ENCODE data around the gene PRICKLE1. TPM values are rescaled to one million over a fixed set of nuclear protein-coding genes. Genes with fewer than 3 reads are reported as not detected.

The PRICKLE1 gene
- polyA plus RNA-seq, 1 donor from 2014 or later: 20.6 TPM

DNA sequence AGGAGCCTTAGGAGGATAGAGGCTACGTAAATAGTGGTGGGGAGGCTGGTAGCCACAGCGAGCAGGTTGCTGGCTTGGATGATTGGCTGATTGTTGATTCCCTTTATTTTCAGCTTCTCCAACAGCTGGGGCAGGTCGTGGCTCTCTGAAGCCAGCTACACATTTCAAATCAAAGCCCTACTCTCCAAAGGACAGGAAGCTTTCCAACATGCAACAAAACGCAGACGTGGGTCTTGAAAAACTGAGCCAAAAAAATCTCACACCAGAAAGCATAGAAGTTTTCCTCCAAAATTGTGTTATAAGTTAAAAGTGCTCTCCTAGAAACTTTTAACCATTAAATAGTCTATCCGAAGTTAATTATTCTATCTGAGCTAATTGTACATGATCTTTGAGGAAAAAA, 37.6 kb upstream of the PRICKLE1 start:
- TF ChIP-seq EZH2 (IDR thresholded peaks at IDR 0.05; ENCODE audit: borderline replicate concordance, insufficient read depth, low read length, poor library complexity, severe bottlenecking): no peak
- TF ChIP-seq POLR2AphosphoS5 (IDR thresholded peaks at IDR 0.05): no peak
- no peak for TF ChIP-seq REST (IDR thresholded peaks at IDR 0.05; ENCODE audit: borderline replicate concordance)
- TF ChIP-seq TAF1 (IDR thresholded peaks at IDR 0.05; ENCODE audit: low read depth): no peak
- no peak for TF ChIP-seq MXI1 (conservative IDR thresholded peaks at IDR 0.05; ENCODE audit: poor library complexity, severe bottlenecking)
- TF ChIP-seq SMC3 (conservative IDR thresholded peaks at IDR 0.05; ENCODE audit: poor library complexity): no peak
- TF ChIP-seq CTCF (IDR thresholded peaks at IDR 0.05; ENCODE audit: poor library complexity, severe bottlenecking): no peak
- no peak for TF ChIP-seq RAD21 (conservative IDR thresholded peaks at IDR 0.05)
- TF ChIP-seq EP300 (conservative IDR thresholded peaks at IDR 0.05; ENCODE audit: poor library complexity, severe bottlenecking): no peak
- Histone ChIP-seq H3K79me2 (replicated peaks; ENCODE audit: insufficient read depth, low read length) (no peaks in the 10 kb centered on the region), H2AFZ (ENCODE audit: low read depth, low read length) (no peak overlapping the region), H3K9me3 (ENCODE audit: low read length) (no peaks in the 10 kb centered on the region), H3K4me2 (ENCODE audit: low read length) (no peak overlapping the region), H3K27ac (ENCODE audit: low read length) (no peak overlapping the region), H3K9ac (ENCODE audit: low read length) (no peak overlapping the region), H3K4me3 (ENCODE audit: low read length) (no peak overlapping the region), H3K36me3 (ENCODE audit: insufficient read depth, low read length) (no peaks in the 10 kb centered on the region), H3K9me2 (ENCODE audit: insufficient read depth, low read length) (no peaks in the 10 kb centered on the region), H3F3A (ENCODE audit: insufficient read depth, low read length, poor library complexity, severe bottlenecking) (no peaks in the 10 kb centered on the region), H4K20me1 (ENCODE audit: insufficient read depth) (no peaks in the 10 kb centered on the region), H3K27me3 (ENCODE audit: insufficient read depth, low read depth, low read length) (no peaks in the 10 kb centered on the region)

DNA sequence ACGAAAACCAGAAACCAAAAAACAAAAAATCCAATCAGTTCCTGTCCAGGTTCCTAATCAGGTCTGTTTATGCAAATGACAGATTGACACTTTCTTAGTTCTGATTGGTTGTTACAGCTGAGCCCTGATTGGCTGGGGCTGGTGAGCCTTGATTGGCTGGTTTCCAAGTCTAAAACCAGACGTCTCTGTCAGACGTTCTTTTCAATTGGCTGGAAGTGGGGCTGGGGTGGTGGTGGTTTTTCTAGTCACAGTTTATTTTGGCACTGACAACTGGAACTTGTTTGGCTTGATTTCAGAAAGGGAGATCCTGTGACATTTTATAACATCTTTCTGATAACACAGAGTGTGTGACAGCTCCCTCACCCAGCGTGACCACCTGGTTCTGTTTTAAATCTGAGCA, 36.1 kb upstream of the PRICKLE1 start:
- Histone ChIP-seq H3K9me3 (ENCODE audit: low read length) (no peaks in the 10 kb centered on the region), H3F3A (ENCODE audit: insufficient read depth, low read length, poor library complexity, severe bottlenecking) (no peaks in the 10 kb centered on the region), H3K79me2 (replicated peaks; ENCODE audit: insufficient read depth, low read length) (no peaks in the 10 kb centered on the region), H2AFZ (ENCODE audit: low read depth, low read length) (no peak overlapping the region), H3K27me3 (ENCODE audit: insufficient read depth, low read depth, low read length) (no peaks in the 10 kb centered on the region), H3K27ac (ENCODE audit: low read length) (no peak overlapping the region), H3K9me2 (ENCODE audit: insufficient read depth, low read length) (no peaks in the 10 kb centered on the region), H3K4me2 (ENCODE audit: low read length) (no peak overlapping the region), H3K4me3 (ENCODE audit: low read length) (no peak overlapping the region), H3K36me3 (ENCODE audit: insufficient read depth, low read length) (no peaks in the 10 kb centered on the region), H3K9ac (ENCODE audit: low read length) (no peak overlapping the region), H4K20me1 (ENCODE audit: insufficient read depth) (no peaks in the 10 kb centered on the region)
- TF ChIP-seq TAF1 (IDR thresholded peaks at IDR 0.05; ENCODE audit: low read depth) (no peak), MXI1 (conservative IDR thresholded peaks at IDR 0.05; ENCODE audit: poor library complexity, severe bottlenecking) (no peak), EZH2 (IDR thresholded peaks at IDR 0.05; ENCODE audit: borderline replicate concordance, insufficient read depth, low read length, poor library complexity, severe bottlenecking) (no peak), EP300 (conservative IDR thresholded peaks at IDR 0.05; ENCODE audit: poor library complexity, severe bottlenecking) (no peak), REST (IDR thresholded peaks at IDR 0.05; ENCODE audit: borderline replicate concordance) (no peak), SMC3 (conservative IDR thresholded peaks at IDR 0.05; ENCODE audit: poor library complexity) (no peak)
